GM18861 (cell line): ENCODE results near the gene TMEM163.
"Not testable (repeated sequence)": the region's sequence is repeated elsewhere in the genome, so short reads cannot be mapped to it uniquely, and the experiment has no call there.

Experiments used
- ATAC-seq: cut with Tn5 transposase; IDR thresholded peaks from one replicate; pipeline ENCODE4 v1.9.1; 2021; ENCODE audit not compliant: unreplicated experiment

The TMEM163 gene

GRCh38 chr2:134493797-134494196 is 225.0 kb downstream of the TMEM163 start:
- no peak for ATAC-seq

- no peak for ATAC-seq
Observed at GRCh38 chr2:134491771-134492441, 226.9 kb downstream of the TMEM163 start.

GRCh38 chr2:134491022-134491421 is 227.8 kb downstream of the TMEM163 start:
- no peak for ATAC-seq

- no peak for ATAC-seq
Observed at GRCh38 chr2:134490559-134490958, 228.2 kb downstream of the TMEM163 start.

GRCh38 chr2:134489732-134490384 is 228.9 kb downstream of the TMEM163 start:
- no peak for ATAC-seq

- ATAC-seq, result no peak
Observed at GRCh38 chr2:134482766-134483340, 235.9 kb downstream of the TMEM163 start.

GRCh38 chr2:134482131-134482723 is 236.6 kb downstream of the TMEM163 start:
- no peak for ATAC-seq

GRCh38 chr2:134479696-134480330 is 239.0 kb downstream of the TMEM163 start:
- no peak for ATAC-seq

GRCh38 chr2:134476982-134477381 is 241.8 kb downstream of the TMEM163 start:
- not testable (repeated sequence) for ATAC-seq

GRCh38 chr2:134470561-134471168 is 248.1 kb downstream of the TMEM163 start:
- no peak for ATAC-seq

GRCh38 chr2:134469516-134470115 is 249.2 kb downstream of the TMEM163 start:
- no peak for ATAC-seq

GRCh38 chr2:134468776-134469175 is 250.0 kb downstream of the TMEM163 start:
- ATAC-seq, result no peak

- ATAC-seq, result no peak
Observed at GRCh38 chr2:134468164-134468563, 250.6 kb downstream of the TMEM163 start.

GRCh38 chr2:134466141-134466540 is 252.7 kb downstream of the TMEM163 start:
- ATAC-seq, result no peak

- ATAC-seq, result no peak
Observed at GRCh38 chr2:134465228-134466105, 253.3 kb downstream of the TMEM163 start.

- ATAC-seq, result no peak
Observed at GRCh38 chr2:134463699-134464022, 255.1 kb downstream of the TMEM163 start.

GRCh38 chr2:134462791-134463698 is 255.8 kb downstream of the TMEM163 start:
- ATAC-seq, result no peak

GRCh38 chr2:134462275-134462674 is 256.5 kb downstream of the TMEM163 start:
- ATAC-seq, result no peak

- ATAC-seq, result no peak
Observed at GRCh38 chr2:134461511-134461910, 257.3 kb downstream of the TMEM163 start.
